H4 (cell line): ENCODE measurements around the gene DSCAML1. TPM values are rescaled to one million over a fixed set of nuclear protein-coding genes. Genes with fewer than 3 reads are reported as not detected.

ENCODE experiments used
- DNase-seq: peaks from one replicate; pipeline ENCODE4 v3.0.0-alpha.2; 2015; ENCODE audit warnings: low spot score
- total RNA-seq: library from RNA; depleted of rRNA; stranded (reverse); fragments of >200 nt; shearing (Covaris generic); gene quantifications from 2 replicates; pipeline ENCODE4 v1.2.3, GENCODE V29; 2014

DSCAML1 gene
- total RNA-seq, 1 experiment from 2014 or later: not detected

DNA sequence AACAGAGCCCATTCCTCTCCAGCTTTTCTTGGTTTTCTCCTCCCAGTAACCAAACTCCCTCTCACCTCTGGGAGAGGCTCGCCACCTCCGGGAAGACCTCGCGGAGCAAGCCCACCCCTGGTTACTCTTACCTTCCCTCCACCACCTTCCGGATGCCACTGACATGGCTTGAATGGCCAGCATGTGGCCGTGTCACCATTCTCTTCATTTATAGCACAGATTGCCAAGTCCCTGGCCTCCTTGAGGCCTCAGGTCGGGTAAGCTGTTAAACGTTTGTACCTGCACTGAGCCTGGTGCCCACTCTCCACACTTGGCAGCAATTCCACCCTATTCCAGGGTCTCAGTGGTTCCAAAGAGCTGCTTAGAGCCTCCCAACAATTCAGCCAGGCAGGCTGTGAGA is 35.5 kb upstream of the DSCAML1 start:
- DNase-seq: no peak

DNA sequence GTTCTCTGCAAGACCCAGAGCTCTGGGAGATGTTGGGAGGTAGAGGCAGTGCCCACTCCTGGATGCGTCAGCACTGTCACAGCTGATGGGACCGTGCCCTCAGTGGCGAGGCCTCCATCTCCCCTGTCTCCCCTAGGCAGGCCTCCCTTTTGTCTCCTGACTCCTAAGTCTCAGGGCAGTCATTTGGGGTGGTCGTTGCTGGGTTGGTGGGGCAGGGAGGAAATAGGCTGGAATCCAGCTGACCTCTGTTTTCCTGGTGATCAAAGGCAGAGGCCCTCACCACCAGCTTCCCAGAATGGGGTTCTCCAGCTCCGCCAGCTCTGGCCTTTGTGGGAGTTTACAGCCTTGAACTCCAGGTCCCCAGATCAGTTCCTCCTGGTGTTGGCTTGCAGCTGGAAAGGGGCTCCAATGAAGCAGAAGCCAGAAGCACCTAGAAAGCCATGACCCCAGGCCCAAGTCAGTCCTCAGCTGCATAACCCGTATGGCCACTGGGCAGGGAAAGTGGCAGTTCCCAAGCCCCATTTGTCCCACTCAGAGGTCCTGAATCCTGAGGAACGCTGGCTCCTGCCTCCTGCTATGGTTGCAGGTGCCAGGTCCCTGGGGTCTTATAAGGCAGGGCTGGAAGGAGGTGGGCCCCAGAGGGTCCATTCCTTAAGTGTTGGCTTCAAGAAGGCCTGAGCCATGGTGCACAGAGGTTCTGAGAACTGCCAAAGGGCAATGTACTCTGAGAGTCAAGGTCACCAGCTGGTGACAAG is 34.8 kb upstream of the DSCAML1 start:
- no peak for DNase-seq

DNA sequence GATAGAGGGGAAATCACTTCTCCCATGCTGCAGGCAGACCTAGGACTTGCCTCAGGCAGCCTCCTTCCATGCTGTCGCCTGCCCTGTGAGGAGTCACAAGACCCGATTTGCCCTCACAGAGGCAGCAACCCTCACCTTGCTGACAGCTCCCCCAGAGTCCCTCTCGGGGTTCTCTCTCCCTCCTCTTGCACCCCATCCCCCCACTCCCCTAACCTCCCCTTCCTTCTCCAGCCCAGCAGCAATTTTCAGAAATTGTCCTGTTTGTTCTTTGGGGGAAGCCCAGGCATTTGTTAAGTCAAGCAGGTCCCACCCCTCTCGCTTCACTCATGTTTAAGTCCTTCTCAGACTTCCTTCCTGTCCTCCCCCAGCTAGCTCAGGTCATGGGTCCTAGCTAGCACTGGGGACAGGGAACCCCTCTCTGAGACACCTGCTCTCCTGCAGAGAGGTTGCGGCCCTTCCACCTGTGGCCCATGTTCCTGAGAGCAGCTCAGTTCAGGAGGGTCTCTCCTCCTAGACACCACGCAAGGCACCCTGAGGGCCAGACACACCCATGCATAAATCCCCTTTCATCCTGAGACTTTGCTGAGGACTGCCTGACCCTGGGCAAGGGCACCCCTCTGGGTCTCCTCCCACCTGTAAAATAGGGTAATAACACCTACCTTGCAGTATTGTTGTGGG is 33.8 kb upstream of the DSCAML1 start:
- no peak for DNase-seq

DNA sequence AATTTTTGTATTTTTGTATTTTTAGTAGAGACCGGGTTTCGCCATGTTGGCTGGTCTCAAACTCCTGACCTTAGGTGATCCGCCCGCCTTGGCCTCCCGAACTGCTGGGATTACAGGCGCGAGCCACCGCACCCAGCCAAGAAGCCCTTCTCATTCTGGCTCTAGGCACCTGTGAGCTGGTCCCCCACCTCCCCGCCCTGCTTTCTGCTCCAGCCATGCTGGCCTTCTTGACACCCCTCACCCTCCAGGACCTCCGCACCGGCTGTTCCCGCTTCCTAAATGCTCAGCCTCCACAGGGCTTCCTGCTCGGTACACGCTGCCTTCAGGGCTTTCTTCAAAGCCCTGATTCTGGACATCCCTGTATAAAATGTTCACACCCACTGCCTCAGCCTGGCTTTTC is 33.1 kb upstream of the DSCAML1 start:
- DNase-seq: no peak

DNA sequence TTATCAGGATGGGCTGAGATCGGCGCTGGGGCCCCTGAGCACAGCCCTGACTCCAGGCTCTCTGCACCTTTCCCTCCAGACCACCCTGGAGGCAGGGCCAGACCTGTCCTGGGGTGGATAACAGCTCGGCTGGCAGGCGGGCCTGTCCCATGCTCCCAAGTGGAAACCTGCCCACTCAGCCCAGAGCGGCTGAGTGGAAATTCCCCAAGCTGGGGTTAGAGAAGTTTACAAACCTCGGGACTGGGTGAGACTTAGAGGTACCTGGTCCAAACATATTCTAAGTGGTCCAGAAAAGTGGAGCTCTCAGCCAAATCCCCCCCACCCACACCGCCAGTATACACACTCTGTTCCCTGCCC is 32.3 kb upstream of the DSCAML1 start:
- DNase-seq: no peak

DNA sequence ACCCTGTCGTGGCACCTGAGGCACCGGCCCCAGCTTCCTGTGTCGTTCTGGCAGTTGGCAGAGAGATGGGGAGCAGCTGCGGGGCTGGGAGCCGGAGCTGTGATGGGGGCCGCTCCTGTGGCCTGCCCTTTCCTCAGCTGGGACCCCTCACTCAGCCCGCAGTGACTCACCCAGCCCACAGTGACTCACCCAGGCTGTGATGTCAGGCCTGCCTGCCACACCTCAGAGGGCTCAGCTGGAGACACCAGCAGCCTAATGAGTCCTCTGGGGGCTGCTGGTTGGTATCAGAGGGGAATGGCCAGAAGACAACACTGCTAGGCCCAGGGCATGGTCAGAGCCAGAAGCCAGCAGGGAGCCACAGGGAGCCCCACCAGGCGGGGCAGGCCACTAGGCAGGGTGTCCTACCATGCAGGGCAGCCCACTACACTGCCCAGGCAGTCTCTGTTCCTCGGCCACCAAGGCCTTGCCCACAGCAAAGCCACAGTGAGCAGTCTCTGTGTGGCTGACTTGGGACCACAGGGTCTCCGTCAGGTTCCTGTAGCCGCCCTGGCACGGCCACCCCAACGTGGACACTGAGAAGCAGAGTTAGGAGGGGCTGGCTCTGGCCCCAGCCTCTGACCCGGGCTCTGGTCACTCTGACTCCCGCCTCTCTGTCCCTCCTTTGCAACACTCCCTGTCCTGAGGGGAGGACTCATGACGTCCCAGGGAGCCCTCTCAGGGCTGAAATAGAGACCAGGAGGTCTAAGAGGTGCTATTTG is 31.8 kb upstream of the DSCAML1 start:
- DNase-seq: peak; percentile 62

DNA sequence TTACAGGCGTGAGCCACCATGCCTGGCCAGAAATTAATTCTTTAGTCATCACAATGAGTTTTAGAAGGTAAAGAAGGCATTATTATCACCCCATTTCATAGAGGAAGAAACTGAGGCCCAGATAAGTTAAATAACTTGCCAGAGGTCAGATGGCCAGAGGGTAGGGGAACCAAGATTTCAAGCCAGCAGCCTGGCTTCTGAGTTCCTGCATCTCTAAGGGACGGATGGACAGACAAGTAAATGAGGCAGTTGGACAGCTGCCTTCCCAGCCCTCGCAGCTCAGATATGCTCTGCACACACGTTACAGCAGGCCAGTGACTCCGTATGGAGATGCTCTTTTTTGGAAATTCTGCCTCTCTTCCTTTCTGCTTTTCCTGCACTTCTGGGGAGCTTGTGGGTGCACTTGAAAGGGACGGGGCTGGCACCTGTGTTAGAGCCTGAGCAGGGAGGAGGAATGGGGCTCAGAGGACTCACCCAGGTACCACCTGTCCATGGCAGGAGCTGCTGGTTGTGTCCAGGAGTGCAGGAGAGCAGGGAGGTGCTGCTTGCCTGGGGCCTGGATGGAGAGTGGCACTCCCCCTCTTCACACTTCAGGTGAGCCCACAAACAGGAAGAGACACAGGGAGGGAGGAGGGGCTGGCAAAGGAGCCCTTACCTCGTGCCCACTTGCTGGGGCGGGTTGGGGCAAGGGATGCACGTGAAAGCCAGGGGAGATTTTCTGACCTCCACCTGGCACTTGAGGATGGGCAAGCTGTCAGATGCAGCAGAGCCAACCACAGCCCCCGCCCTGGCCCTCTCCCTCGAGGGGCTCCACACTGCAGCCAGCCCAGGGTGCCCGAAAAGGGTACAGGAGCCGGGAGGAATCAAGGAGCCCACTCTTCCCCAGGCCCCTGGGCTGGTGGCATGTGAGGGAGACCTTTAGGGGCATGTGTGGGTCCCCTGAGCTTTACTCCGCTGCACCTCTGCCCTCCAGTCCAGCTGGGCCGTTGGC is 30.8 kb upstream of the DSCAML1 start:
- DNase-seq: no peak

DNA sequence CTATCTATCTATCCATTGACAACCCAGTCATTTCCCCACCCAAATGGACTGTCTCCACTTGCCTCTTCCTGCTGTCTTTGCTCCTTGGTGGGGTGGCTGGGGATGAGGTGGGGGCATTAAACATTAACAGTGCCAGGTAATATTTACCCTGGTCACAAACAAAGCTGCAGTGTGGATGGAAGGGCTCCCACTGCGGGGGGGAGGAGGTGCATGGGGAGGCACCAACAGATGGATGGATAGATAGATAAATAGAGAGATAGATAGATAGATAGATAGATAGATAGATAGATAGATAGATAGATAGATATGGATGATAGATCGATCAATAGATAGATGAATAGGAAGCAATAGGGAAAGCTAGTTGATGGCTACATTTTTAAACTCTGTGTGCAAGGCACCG is 29.8 kb upstream of the DSCAML1 start:
- DNase-seq: no peak

DNA sequence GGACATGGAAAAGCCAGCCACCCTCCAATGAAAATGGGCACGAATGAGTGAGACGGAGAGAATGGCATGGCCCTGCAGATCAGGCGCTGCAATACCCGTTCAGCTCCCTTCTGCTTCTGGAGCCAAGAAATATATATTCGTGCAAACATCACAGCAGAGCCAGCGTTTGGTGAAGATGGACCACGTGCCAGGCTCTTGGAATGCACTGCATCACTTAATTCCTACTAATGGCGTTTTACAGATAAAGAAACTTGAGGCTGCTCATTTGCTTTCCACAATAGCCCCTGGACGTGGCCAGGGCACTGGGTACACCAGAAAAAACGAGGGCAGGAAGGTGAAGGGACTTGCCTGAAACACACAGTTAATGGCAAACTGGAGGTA is 29.2 kb upstream of the DSCAML1 start:
- DNase-seq: no peak

DNA sequence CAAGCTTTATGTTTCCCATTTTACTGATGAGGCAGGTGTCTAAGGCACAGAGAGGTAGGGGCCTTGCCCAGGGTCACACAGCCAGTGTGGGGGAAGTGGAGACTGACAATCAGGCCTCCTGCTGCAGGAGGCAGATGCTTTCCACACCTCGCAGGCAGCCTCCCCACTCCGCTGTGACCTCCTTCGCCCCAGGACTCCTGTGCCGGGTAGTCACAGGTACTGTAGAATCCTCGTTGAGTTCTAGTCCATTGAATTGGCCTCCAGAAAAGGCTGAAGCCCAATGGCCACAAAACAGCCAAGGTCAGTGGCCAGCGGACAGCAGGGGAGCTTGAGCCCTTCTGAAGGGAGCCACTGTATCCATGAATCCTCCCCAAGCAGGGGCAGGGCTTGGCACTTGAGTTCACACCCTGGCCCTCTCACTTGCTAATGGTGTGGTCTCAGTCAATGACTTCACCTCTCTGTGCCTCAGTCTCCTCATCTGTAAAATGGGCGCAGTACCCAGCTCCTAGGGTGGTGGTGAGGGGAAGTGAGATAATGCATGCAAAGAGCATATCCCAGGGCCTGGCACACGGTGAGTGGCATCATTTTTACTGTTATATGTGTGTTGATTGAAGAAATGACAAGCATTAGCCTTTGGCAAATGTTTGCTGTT is 28.6 kb upstream of the DSCAML1 start:
- DNase-seq: no peak

DNA sequence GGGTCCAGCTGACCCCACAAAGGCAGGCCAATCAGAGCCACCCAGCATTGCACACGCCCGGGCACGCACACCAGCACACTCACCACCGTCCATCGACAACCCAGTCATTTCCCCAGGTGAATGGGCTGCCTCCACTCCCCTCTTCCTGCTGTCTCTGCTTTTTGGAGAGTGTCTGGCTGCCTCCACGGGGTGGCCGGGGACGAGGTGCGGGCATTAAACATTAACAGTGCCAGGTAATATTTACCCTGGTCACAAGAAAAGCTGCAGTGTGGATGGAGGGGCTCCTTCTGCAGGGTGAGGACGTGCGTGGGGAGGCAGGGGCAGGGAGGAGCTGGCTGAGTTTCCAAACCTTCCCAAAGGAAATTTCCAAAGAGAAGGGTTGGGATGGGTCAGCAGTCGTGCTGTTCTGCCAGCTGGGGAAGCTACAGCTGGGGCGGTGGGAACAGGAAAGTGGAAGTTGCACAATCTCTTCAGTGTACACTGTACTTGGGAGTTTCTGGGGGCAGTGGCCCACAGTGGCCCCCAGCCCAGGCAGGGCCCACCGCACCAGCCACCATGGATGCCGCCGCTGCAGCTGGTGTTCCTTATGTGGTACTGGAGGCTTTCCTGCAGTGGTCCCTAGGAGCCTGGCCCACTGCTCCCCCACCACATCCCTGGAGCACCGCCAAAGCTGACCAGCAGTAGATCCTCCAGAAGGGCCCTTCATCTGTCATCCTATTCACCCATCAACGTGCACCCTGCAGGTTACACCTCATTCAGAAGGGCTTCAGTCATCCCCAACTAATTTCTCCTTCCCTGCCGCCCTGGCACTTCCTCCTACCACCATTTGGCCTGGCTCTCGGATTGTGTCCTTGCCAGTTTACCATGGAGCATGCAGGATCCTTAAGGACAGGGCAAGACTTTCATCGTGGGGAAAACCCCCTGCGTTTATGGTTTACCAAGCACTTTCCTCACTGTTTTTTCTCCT is 27.8 kb upstream of the DSCAML1 start, which contains the start of gene FXYD2:
Gene FXYD2, minus strand, starts transcription at position 174 of the 967 bp plus-strand sequence. Its CDS starts 66 bp downstream, at position 108.
- DNase-seq: no peak

DNA sequence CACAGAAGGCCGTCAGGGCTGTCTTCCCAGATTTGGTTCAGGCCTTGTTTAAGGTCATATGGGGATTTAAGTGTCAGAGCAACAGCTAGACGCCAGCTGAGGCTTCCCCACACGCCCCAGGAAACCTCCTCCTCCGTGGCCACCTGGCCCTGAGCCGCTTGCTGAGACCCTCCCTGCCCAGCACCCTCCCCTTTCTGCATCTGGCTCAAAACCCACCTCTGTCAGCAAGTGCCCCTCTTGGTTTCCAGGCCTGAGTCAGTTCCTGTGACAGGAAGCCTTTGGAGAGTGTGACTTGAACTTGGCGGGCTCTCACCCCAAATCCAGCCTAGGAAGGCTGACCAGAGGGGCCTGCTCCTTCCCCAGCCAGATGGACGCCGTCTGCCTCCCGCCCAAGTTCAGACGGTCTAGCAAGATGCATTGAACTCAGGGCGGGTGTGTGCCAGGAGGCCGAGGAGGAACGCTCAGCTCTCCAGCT is 27.0 kb upstream of the DSCAML1 start:
- no peak for DNase-seq

DNA sequence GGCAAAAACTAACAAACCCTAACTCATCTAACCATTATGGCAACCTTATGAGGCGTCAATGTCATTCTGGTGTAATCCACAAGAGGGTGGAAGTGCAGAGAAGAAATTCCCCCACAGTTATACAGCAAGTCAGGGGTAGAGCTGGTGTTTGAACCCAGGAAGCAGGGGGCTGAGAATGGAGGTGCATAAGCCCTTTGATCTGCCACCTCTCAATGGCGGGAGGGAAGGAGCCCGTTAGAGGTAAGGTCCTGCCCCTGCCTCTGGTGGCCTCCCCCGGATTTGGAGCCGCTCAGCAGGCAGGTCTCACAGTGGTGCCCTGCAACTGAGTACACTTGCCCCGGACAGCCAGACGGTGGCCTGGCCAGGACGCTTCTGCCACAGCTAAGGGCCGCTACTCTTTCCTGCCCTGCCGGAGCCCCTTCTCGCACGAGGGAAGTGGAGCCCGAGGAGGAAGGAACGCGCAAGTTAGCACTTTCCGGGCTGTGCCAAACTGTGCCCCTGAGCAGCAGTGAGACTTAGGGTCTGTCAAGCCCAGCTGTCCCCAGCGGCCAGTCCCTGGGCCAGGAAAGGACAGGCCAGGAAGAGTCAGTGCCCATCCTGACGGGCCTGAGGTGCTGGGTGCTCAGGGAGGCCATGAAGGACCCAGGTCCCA is 26.4 kb upstream of the DSCAML1 start:
- DNase-seq: no peak

DNA sequence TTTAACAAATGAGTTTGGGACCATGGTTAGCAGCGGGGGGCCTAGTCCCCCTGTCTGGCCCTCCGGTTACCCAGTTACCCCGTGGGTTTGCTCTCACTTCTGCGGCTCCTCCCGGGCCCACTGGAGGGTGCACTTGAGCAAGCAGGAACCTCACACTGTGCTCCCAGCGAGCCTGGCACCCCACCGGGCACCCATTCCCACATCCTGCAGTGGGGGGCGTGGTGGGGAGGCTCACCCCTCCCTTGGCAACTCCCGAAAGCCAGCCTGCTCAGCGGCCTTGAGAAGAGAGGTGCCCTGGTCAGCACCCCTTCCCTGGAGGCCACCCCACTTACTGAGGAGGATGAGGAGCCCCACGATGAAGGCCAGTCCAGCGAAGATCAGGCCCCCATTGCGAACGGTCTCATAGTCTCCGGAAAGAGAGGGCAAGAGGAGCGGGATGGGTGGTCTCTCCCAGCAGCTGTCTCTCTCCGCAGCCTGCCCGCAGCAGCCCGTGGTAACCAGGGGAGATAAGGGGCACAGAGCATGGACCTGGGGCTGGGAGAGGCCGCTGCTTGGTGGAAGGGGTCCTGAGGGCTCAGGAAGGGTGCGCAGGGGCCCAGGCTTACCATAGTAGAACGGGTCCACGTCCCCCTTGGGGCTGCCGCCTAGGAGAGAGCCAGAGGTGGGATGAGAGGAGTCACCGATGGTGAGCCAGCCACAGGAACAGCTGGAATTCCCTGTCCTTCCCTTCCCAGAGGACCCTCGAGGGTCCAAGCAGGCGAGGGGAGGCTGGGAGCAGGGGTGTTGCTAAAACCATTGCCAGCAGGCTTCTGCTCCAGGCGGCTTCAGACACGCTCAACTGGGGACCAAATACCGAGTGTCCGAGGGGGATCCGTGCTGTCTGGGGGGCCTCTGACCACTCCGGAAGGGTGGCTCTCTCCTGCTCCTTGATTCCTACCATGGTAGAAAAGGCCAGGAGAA is 25.3 kb upstream of the DSCAML1 start:
- DNase-seq: peak; percentile 52

DNA sequence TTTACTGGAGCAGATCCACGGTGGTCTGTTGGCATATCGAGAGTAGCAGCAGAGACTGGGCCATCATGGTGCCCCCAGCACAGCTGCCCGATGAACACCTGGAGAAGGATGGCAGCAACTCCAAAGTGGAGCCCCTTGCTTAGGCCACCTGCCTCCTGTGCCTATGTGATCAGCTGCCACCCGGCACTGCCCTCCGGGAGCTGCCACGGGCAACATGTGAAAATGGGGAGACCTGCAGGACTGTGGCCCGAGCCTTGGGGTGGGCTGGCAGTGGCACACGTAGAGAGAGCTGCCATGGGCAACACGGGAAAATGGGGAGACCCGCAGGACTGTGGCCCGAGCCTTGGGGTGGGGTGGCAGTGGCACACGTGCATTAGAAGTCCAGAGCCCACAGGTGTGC is 24.4 kb upstream of the DSCAML1 start:
- no peak for DNase-seq

DNA sequence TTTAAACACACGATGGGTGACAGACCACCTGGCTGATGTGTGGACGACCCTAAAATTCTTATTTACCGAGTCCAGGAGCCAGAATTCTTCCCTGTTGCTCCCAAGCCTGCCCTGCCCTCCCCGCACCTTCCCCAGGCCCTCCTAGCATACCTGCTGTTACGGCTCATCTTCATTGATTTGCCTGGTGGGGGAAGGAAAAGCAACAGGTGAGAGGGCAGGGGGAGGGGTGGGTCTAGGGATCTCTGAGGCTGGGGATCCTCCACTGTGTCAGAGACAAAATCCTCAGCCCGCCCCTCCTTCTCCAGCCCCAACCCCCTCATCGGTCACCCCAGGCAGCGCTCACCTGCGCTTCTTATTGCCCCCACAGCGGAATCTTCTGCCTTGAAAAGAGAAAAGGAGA is 23.5 kb upstream of the DSCAML1 start:
- DNase-seq: no peak

DNA sequence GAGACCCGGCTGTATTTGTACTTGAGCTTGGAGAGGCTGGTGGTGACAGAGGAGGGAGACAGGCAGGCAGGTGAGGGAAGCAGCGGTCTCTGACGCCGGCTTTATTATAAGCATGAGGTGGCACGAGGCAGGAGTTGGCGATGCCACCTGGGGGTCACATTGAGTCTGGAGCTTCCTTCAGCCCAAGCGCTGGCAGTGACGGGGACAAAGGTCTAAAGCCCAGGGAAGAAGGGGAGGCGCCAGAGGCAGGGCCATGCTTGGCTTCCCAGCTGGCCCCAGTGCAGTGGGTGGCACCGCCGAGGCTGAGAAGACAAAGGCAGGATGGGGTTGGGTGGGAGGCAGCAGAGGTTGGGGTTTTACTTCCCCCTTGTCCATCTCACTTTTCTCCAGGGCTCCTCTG is 23.1 kb upstream of the DSCAML1 start:
- DNase-seq: no peak
